DOHH2 (cell line): ENCODE data around the gene SNRNP27.

Experiments
- CTCF ChIP-seq: fragments of 200-600 bp; sonication (generic); IDR thresholded peaks from one replicate; pipeline ENCODE4 v1.5.1; 2014; ENCODE audit warnings: antibody characterized with exemption, mild to moderate bottlenecking, low read depth, low read length; ENCODE audit not compliant: poor library complexity, severe bottlenecking
- EZH2phosphoT487 ChIP-seq: fragments of 200-600 bp; sonication (generic); IDR thresholded peaks from 2 replicates; pipeline ENCODE4 v1.6.1; 2017; ENCODE audit warnings: borderline replicate concordance, mild to moderate bottlenecking, antibody characterized with exemption, low read length, moderate library complexity, mixed read lengths

DNA sequence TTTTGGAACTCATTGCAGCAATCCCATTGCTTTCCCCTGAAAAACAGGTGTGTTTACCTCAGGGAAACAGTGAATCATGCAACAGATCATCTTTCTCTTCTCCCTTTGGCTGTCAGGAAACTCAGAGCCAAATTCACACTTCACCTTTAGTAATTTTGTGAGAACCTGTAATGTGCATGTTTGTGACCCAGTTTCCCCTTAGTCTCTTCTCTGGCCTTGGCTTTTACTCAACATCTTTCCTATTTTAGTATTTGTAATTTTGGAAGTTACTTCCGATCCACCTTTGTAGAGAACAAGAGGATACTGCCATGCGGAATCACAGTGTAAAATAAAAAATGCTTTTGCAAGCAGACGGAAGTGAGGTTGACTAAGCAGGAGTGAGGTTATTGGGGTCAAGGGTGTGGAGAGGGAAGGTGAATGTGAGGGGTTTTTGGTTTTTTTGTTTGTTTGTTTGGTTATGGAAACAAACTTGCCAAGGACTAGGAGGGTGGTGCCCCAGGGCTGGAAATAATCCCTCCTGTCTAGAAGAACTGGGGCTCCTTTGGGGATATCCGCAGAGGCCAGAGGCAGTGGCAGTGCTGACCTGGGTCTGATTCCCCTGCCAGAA lies 53.7 kb downstream of the SNRNP27 start:
- TF ChIP-seq CTCF (no peak), EZH2phosphoT487 (no peak)
